CD4-positive, alpha-beta T cell treated with Interleukin-21 for 1 hour (primary cell): Measurements from ENCODE around the gene VPS13D.
"Not testable (repeated sequence)": the region's sequence is repeated elsewhere in the genome, so short reads cannot be mapped to it uniquely, and the experiment has no call there.

ENCODE experiments used
- DNase-seq: peaks from one replicate; pipeline ENCODE4 v3.0.0-alpha.2; 2020

Gene VPS13D

GRCh38 chr1:12456979-12457378 lies 227.1 kb downstream of the VPS13D start:
- DNase-seq = no peak

- no peak for DNase-seq
Observed at GRCh38 chr1:12457771-12458170, 227.9 kb downstream of the VPS13D start.

DNA sequence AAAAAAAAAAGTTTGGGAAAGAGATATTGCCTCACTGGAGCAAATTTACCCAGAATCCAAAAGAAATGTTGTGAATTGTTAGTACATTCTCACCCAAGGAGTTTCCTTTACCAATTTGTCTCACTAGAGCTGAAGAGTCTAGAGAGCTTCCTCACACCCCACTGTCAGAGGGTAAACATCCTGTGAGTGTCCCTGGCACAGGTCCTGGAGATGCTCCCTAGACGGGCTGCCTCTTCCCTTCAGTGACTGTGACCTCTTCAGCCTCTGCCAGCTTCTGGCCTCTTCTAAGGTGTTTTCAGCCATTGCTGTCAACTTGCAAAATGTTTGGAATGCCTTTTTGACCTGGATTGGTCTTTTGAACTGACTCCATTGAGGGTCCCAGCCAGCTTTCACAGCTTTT lies 228.7 kb downstream of the VPS13D start:
- no peak for DNase-seq

DNA sequence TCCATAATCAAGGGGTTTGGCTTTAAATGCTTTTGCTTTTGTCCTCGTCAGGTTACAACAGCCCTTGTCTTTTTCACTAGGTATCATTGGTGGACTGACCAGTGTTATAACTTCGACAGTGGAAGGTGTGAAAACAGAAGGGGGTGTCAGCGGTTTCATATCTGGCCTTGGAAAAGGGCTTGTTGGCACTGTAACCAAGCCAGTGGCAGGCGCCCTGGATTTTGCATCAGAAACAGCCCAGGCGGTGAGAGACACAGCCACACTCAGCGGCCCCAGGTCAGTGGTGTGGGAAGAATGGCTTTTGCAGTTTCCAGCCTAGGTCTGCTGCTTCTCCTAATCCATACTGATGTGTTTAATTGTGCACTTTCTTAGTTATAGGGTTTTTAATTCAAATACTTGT lies 230.3 kb downstream of the VPS13D start:
- no peak for DNase-seq

DNA sequence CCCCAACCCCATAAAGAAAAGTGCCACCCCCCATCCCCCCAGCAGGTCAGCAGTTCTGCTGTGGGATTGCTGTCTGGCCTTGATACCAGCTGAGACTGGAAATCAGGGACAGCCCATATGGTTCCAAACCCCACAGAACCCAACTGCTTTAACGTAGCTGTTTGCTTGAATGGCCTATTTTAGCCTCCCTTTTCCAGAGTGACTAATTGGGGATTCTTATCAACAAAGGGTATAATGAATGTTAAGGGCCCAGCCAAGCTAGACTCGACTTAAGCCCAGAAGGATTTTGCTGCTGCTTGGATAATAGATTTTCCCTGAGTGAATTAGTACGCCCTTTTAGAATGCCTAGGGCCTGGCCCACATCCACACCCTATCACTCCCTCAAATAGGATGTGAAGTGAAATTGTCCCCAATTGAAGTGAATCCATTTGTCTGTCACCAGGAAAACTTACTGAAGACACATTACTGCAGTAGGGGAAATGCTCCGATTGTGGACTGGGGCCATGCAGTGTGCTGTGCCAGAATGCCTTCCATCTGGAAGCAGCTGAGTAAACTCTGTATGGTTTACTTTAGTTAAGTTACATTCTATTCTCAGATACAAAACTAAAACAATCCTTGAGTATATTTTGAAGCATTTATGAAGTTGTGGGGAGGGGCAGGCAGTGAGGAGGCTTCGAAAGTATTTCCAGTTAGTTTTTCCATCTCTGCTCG lies 231.2 kb downstream of the VPS13D start:
- DNase-seq = no peak

DNA sequence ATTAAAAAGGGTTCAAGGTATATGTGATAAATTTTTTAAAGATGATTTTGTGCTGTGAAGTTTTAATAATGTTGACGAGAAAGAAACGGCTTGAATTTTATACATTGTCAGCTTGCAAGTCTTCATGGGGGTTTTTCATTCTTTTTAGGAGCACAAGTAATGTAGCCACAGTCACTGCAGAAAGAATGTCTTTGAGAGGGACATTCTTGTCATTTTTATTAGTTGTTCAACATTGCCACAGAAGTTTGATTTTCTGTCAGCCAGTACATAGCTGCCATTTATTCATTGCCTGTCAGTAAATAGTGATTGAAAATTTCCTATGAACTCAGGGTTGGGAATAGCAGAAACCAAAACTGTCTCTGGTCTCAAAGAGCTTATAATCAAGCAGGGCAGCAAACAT lies 231.9 kb downstream of the VPS13D start:
- no peak for DNase-seq

DNA sequence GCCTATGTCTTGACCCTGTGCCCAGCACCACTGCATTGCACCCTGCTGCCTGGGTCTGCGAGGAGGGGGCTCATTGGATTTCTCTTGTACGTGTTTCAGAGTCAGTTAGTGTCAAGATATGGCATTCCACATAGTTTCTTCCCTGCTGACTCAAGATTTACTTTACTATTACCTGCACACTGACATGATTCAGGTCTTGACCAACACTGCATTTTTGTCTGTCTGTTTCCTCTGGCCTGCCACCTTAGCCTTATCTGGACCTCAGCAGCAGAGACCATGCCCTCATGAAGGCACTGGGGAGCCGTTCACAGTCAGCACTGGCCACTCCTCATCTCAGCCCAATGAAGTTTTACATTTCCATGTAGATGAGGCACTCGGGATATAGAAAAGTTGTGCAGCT lies 232.8 kb downstream of the VPS13D start:
- DNase-seq = no peak

DNA sequence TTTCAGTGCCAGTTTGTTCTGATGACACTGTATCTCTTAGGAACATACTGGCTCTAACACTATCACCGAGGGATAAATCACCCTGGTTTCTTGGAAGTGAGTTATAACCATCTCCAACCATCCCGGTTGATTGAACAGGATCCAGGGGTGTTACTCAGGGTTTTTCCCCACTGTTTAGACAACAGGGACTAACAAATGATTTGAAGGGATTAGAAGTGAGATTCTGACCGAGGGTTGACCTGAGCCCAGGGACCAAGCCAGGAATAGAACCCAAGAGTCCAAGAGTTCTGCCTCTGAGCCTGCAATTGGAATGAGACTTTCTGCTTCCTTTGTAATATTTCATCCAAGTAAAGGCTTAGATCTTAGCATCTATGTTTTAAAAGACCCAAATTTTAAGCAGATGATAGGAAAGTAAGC lies 234.2 kb downstream of the VPS13D start:
- no peak for DNase-seq

DNA sequence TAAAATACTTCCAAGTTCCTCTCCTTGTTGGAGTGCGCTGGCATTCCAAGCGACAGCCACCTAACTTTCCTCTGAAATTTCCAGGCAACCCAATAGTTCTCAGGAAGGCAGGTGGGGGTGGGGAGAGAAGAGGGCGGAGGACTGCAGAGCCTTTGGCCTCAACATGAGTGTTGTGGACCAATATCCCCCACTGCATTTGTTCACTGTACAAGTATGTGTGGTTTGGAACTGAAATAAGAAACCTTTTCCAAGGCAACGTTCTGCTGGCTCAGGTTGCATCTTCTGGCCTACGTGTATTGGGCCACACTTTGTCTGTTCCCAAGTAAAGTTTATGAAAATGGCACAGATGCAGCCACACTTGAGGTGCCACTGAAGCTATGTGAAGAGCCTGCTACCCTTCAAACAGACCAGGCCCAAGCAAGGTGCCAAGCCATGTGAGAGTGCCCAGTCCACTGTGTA lies 234.8 kb downstream of the VPS13D start:
- no peak for DNase-seq

- DNase-seq = no peak
Observed at GRCh38 chr1:12465126-12465525, 235.3 kb downstream of the VPS13D start.

DNA sequence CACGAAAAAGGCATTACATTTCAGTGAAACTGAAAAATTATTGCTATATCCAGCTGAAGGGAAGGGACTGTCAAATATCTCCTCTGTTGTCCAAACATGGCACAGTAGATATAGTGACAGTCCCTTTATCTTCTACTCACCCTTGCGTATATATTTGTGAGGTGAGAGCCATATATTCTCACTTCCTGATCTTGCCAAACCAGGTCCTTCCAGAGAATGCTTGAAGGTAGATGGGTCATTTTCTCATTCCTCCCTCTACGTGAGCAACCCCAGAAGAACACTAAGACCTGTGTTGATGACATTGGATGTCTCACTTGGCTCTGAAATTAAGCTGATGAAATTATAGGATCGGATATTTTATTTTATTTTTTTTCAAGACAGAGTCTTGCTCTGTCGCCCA lies 237.0 kb downstream of the VPS13D start:
- no peak for DNase-seq

GRCh38 chr1:12467570-12468286 lies 237.9 kb downstream of the VPS13D start:
- no peak for DNase-seq

GRCh38 chr1:12468323-12468722 lies 238.5 kb downstream of the VPS13D start:
- no peak for DNase-seq

DNA sequence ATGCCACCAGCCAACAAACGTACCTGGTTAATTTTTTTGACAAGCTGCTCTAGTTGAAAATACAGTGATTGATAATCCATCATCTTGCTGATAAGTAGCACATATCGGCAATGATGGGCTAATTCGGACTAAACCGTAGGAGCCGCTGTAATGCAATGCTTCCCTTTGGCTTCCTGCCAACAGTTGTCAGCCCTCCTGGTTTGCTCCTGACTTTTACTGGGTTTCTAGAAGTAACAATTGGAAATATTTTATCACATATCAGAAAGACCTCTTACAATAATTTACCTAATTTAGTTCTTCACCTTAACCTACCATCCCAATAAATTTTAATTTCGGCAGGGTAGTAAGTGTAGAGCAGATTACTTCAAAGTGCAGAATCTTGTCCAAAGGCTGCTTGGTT lies 239.7 kb downstream of the VPS13D start:
- DNase-seq = no peak

DNA sequence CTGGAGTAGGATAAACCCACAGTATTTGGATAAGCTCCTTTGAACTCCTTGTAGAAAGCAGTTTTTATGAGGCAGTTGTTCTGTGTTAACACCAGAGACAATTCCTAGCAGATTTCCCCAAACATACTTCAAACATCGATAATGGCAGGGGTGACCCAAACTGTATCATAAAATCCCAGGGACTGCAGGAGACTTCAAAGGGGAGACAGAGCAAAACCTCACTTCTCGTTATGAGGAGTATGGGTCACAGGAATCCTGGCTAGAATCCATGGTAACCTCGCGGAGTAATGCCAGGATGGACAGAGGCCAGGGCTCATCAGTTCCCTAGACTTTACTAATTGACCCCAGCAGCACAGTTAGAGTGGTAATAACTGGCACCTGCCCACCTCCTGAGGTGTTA lies 240.2 kb downstream of the VPS13D start:
- no peak for DNase-seq

- not testable (repeated sequence) for DNase-seq
Observed at GRCh38 chr1:12470916-12471315, 241.1 kb downstream of the VPS13D start.

- no peak for DNase-seq
Observed at GRCh38 chr1:12472156-12472797, 242.4 kb downstream of the VPS13D start.

DNA sequence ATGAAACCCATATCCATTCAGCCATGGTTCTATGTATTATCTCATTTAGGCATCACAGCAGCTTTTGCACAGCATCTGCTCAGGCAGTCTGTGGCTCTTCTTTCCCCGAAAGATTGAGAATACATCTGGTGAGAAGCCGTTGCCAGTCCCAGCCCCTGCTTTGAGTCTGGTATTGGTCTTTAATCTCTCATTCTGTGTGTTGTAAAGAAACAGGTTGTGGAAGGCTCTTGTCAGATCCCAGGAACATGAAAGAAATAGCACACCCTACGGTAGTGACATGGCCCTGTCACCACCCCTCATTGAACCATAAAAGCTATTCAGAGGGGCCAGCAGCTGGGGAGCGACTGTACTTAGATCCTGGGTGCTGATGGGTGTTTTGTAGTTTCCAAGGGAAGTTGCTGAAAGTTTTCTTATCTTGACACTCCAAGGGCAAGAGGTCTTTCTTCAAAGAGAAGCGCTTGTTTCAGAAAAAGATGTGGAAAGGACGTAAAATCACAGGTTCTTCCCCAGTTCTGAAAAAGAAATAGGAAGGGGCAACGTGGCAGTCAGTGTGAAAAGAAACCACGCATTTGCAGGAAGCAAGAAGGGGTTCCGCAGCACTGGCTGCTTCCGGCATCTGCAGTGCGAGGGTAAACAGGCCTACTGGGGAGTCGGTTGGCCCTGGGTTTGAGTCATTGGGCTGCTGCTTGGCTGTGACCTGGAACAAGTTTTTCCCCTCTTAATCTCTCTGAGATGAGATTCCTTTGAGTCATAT lies 243.1 kb downstream of the VPS13D start:
- peak; percentile 63 for DNase-seq

GRCh38 chr1:12473596-12474362 lies 243.9 kb downstream of the VPS13D start:
- DNase-seq = no peak

DNA sequence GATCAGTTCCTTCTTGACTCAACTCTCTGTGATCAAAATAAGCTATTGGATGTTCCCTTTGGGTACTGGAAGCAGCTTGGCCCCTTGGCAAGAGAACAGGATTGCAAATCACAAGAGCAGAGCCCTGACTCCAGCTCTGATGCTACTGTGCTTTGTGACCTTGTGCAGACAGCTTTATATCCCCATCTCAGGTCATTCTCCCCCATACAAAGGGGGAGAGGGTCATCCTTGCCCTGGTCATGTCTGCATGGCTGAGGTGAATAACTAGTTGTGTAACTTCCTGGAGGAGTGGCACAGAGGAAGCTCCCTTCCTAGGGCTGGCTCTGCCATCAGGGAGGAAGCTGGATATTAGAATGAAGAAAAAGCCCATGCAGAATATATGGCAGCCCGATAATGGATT lies 245.3 kb downstream of the VPS13D start:
- DNase-seq = no peak

GRCh38 chr1:12475530-12475934 lies 245.7 kb downstream of the VPS13D start:
- peak; percentile 13 for DNase-seq

GRCh38 chr1:12475947-12476346 lies 246.1 kb downstream of the VPS13D start:
- DNase-seq = no peak

GRCh38 chr1:12477314-12477713 lies 247.5 kb downstream of the VPS13D start:
- DNase-seq = no peak
